ENCODE measurements around the gene LRMDA.

The LRMDA gene

GRCh38 chr10:75938380-75939122 lies 507.1 kb downstream of the LRMDA start:
- no peak for DNase-seq

GRCh38 chr10:75939541-75939940 lies 508.1 kb downstream of the LRMDA start:
- DNase-seq = no peak

DNA sequence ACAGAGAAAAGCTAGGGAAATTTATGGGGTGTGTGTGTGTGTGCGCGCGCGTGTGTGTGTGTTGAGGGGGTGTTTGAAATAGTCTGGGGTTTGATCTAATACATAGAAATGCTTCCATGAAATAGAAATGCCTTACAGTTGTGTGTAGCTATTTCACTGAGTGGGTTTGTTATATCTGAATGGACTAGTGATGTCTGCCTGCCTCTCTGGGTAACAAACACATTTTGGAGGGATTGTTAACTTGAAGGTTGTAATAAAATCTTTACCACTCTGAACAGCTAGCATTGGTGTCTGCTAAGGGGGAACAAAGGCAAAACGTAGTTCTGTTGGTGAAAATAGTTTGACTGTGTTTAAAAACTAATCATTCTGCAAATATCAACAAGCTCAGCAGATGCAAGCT lies 509.3 kb downstream of the LRMDA start:
- DNase-seq = no peak

- no peak for DNase-seq
These were observed 509.9 kb downstream of the LRMDA start for GRCh38 chr10:75941223-75941801.

- no peak for DNase-seq
These were observed 512.6 kb downstream of the LRMDA start for GRCh38 chr10:75944061-75944460.

GRCh38 chr10:75948583-75948982 lies 517.2 kb downstream of the LRMDA start:
- DNase-seq = no peak

GRCh38 chr10:75950307-75950706 lies 518.9 kb downstream of the LRMDA start:
- no peak for DNase-seq

DNA sequence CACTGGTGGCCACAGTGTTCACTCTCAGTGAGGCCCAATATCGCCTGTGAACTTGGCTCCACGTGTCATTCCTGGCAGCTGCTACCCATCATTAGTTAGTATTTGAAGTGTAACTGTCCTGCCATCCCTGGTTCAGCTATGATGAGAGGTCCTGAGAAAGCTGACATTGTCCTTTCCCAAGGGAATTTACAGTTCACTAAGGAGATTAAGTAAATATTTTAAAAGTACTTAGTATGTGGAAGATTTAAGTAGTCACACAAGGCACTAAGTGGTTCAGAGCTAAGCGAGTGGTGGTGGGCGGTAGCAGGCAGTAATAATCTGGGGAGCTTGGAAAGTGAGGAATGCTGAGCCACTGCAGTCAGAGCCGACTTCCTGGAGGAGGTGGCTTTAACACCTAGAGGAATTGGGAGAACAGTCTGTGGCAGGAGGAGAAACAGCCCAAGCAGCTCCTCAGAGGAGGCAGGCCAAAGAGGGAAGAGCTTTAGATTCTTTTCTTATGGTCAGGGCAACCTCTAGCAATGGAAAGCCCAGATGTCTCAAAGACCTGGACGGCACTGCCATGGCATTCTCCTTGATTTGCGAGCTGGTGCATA lies 519.7 kb downstream of the LRMDA start:
- no peak for DNase-seq

DNA sequence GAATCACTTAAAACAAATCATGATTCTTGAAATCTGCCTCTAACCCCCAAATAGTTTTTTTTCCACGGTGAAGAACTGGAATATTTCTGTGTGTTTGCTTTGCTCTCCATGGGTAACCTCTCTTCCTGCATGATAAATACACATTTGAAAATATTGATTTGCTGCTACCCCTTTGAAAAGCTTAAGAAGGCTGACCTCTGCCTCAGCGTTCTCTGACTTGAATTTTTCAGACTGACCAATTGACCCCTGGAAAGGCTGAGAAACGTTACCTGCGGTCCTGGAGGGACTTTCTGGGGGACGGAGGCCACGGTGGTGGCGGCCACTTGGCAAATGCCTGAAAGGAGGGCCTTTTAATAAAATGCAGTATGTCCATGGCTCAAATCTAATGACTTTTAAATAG lies 520.2 kb downstream of the LRMDA start:
- no peak for DNase-seq

- DNase-seq = no peak
These were observed 520.7 kb downstream of the LRMDA start for GRCh38 chr10:75952093-75952492.

GRCh38 chr10:75954486-75954885 lies 523.1 kb downstream of the LRMDA start:
- no peak for DNase-seq

GRCh38 chr10:75955973-75956502 lies 524.6 kb downstream of the LRMDA start:
- DNase-seq = no peak

DNA sequence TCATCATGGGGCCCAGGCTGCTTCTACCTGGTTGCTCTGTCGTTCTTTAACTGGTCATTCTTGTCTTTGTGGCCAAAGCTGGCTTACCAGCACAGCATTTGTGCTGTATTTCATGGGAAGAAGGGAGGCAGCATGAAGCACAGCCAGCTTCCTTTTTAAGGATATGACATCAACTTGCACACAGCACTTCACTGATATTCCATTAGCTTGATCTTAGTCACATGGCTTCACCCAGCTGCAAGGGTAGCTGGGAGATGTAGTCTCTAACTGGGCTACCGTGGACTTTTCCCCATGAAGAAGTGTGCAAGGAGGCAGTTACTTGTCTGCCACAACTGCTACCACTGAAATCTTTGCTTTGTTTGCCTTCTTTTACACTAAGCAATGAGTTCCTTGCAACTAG lies 525.2 kb downstream of the LRMDA start:
- DNase-seq = no peak

GRCh38 chr10:75957314-75958120 lies 526.1 kb downstream of the LRMDA start:
- DNase-seq = no peak

- DNase-seq = no peak
These were observed 527.8 kb downstream of the LRMDA start for GRCh38 chr10:75959209-75959608.

DNA sequence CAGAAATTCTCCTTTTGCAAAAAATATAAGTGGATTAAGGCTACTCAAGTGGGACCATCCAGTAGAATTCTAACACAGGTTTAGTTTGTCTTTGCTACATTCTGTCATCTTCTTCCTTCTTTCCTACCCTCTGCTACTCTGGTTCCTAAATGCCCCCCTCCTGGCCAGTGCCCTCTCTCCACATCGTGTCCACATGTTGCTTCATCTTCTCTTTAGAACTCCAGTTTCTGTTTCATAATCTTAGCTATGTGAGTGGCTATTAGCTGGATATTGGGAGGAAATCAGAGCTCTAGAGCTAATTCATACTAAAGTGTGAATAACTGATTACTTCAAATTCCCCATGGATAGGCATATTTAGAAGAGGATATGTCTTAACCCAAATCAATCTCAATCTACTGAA lies 528.5 kb downstream of the LRMDA start:
- DNase-seq = no peak

DNA sequence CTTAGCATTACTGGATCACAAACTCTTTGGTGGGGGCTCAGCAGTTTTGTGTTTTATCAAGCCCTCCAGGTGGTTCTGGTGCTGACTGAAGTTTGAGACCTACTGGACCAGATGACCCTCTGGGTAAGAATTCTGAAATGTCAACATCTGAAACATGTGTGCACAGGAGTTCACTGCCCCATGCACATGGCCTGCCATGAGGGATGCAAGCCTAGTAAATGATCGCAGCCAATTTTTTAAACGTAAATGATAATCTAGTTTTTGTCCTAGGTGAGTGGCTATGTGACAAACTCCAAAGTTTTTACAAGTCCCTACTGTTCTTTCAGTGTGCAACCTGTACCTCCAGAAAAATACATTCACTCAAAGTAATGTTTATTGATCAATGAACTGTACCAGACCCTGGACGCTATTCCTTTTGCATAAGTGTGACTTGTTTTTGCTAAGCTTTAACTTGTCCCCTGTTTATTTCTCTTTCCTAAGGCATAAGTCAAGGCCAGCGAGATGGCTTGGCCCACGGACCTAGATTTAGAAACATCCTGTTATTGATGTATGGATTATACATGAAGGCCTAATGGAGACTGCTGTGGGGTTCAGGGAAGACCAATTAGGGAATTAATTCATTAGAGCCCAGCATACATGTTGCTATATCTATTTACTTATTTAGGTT lies 531.1 kb downstream of the LRMDA start:
- DNase-seq = no peak

DNA sequence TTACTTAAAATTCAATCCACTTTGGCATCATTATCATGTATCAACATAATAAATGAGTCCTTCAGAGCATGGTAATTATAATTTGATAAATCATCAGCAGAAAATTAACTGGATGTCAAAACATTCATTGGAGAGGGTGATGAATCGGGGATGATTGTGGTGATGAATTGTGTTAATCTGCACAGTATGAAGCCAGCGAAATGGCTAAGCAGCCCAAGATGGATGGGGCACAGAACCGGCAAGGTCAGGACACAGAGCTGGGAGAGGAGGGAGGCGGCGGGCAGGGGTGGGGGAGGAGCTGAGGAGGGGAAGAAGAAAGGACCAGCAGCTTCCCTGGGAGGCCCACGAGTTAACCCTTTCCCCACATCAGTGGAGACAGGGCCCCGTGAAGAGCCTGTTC lies 536.1 kb downstream of the LRMDA start:
- DNase-seq = no peak

- no peak for DNase-seq
These were observed 537.6 kb downstream of the LRMDA start for GRCh38 chr10:75969031-75969430.

GRCh38 chr10:75971402-75972211 lies 540.2 kb downstream of the LRMDA start:
- no peak for DNase-seq

GRCh38 chr10:75972491-75973276 lies 541.3 kb downstream of the LRMDA start:
- no peak for DNase-seq

All from activated CD8-positive, alpha-beta memory T cell treated with anti-CD3 and anti-CD28 coated beads for 24 hours (primary cell).